Immature natural killer cell (primary cell): ENCODE measurements around the gene CTNNA3. TPM values are rescaled to one million over a fixed set of nuclear protein-coding genes. Genes with fewer than 3 reads are reported as not detected.
"Not testable (repeated sequence)": the region's sequence is repeated elsewhere in the genome, so short reads cannot be mapped to it uniquely, and the experiment has no call there.

Experiments
- DNase-seq, 3 donors: peaks; one replicate each; pipeline ENCODE4 v3.0.0; 2022; ENCODE audit warnings: mixed read lengths in 1 of 3
- H3K27ac Mint-ChIP-seq, 6 donors: one replicate each; pipeline ENCODE4 v1.8.0; 2020; ENCODE audit warnings: mixed read lengths in 6 of 6, mild to moderate bottlenecking in 5 of 6, inconsistent platforms in 4 of 6, moderate library complexity in 3 of 6
- H3K27me3 Mint-ChIP-seq, 3 donors: one replicate each; pipeline ENCODE4 v1.8.0; 2020 to 2021; ENCODE audit warnings: low read depth in 3 of 3, mild to moderate bottlenecking in 3 of 3, mixed read lengths in 3 of 3, moderate library complexity in 3 of 3, inconsistent platforms in 1 of 3
- H3K36me3 Mint-ChIP-seq, 3 donors: one replicate each; pipeline ENCODE4 v1.8.0; 2020; ENCODE audit warnings: mixed read lengths in 3 of 3, inconsistent platforms in 2 of 3, mild to moderate bottlenecking in 2 of 3
- H3K4me1 Mint-ChIP-seq, 2 donors: one replicate each; pipeline ENCODE4 v1.8.0; 2020; ENCODE audit warnings: inconsistent platforms in 2 of 2, mild to moderate bottlenecking in 2 of 2, mixed read lengths in 2 of 2, moderate library complexity in 1 of 2
- H3K4me3 Mint-ChIP-seq, 5 donors: one replicate each; pipeline ENCODE4 v1.8.0; 2020; ENCODE audit warnings: mild to moderate bottlenecking in 5 of 5, mixed read lengths in 5 of 5, inconsistent platforms in 3 of 5, moderate library complexity in 3 of 5
- H3K9me3 Mint-ChIP-seq, 6 donors: one replicate each; pipeline ENCODE4 v1.8.0; 2020; ENCODE audit warnings: mild to moderate bottlenecking in 6 of 6, mixed read lengths in 6 of 6, inconsistent platforms in 4 of 6, moderate library complexity in 3 of 6
- polyA plus RNA-seq, 3 donors: library from polyadenylated mRNA; unstranded; fragments of 300-500 nt; fragmentation: Illumina TruSeq; gene quantifications; one replicate each; pipeline ENCODE4 v1.2.3, GENCODE V29; 2021

CTNNA3 gene
- polyA plus RNA-seq = not detected

DNA sequence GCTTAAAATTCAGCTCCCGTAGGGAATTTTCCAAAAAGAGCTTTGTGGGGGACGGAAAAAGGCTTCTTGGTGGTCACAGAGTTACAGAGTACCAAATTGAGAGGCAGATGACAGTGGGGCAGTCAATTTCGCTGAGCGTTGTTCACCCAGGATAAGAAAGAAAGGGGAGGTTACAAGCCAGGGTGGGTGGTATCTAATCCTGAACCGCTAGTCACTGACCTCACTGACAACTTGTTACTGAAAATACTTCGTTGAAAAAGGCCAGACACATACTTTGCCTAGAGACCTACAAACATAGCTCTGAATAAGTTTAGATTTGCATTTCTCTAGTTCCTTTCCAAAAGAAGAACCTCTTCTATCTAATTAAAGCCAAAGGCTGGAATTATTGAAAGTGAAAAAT, at the start of gene CTNNA3:
Gene CTNNA3 (minus strand): TSS at position 167 of the 400 bp plus-strand sequence.
- no peak within 1 kb of the TSS for H3K27ac Mint-ChIP-seq
- no peaks in the 10 kb centered on the region for H3K4me1 Mint-ChIP-seq
- H3K27me3 Mint-ChIP-seq = peaks cover 1 to 11% (median 4%) of the 10 kb centered on the region in 3 donors
- H3K9me3 Mint-ChIP-seq = no peaks in the 10 kb centered on the region
- H3K4me3 Mint-ChIP-seq = no peak within 1 kb of the TSS
- DNase-seq = no peak
- H3K36me3 Mint-ChIP-seq = no peaks in the 10 kb centered on the region

DNA sequence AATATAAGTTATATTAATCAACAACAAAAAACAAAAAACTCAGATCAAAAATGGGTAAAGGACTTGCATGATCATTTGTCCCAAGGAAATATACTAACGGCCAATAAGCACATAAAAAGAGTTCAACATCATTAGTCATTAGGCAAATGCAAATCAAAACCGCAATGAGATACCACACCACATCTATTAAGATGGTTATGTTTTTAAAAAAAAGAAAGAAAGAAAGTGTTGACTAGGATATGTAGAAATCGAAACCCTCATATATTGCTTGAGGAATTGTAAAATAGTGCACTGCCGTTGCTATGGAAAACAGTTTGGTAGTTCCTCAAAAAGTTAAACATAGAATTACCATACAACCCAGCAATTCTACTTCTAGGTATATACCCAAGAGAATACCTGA, 39.4 kb upstream of the CTNNA3 start:
- no peaks in the 10 kb centered on the region for H3K36me3 Mint-ChIP-seq
- H3K4me3 Mint-ChIP-seq = no peak overlapping the region
- peaks cover 0 to 5% (median 0%) of the 10 kb centered on the region in 6 donors for H3K9me3 Mint-ChIP-seq
- peaks cover 0 to 5% (median 0%) of the 10 kb centered on the region in 3 donors for H3K27me3 Mint-ChIP-seq
- no peak for DNase-seq
- H3K4me1 Mint-ChIP-seq = no peaks in the 10 kb centered on the region
- no peak overlapping the region for H3K27ac Mint-ChIP-seq

DNA sequence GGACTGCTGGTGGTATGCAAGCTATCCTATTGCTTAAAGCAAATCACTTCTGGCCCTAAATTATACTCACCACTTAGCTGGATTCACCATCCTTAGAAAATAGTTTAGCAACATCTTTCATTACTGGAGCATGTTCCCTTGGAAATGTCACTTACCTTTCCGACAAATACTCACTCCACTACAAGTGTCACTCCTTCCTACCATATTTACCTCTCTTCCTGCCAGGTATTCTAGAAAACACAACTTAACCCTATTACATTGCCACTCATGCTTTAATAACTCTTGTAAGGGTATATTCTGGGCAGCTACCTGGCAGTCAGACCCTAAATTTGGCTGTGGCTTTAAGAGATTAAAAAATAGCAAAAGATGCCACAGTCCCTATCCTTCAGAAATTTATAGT, 37.5 kb upstream of the CTNNA3 start:
- no peaks in the 10 kb centered on the region for H3K4me1 Mint-ChIP-seq
- no peak overlapping the region for H3K4me3 Mint-ChIP-seq
- no peaks in the 10 kb centered on the region for H3K36me3 Mint-ChIP-seq
- H3K27ac Mint-ChIP-seq = no peak overlapping the region
- H3K9me3 Mint-ChIP-seq = peaks cover 0 to 1% (median 0%) of the 10 kb centered on the region in 6 donors
- peaks cover 0 to 9% (median 3%) of the 10 kb centered on the region in 3 donors for H3K27me3 Mint-ChIP-seq
- DNase-seq = no peak

DNA sequence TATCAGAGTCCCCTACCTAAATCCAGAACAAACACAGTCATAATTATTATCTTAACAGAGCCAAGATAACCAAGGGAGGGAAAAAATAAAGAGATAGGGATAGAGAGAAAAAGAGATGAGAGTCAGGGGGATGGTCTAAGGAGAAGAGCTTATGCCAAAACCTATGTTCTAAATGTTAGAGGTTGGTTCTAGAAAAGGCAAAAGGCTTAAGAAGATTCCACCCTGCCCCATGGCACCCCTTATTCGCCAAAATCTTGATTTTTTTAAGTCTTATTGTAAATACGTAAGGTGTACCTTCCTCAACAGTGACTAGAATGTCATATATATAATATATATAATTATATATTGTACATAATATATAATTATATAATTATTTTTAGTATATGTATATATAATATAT, 29.6 kb upstream of the CTNNA3 start:
- no peak for DNase-seq
- Mint-ChIP-seq H3K27me3 (peaks cover 0 to 7% (median 3%) of the 10 kb centered on the region in 3 donors), H3K36me3 (no peaks in the 10 kb centered on the region), H3K27ac (no peak overlapping the region), H3K4me1 (no peaks in the 10 kb centered on the region), H3K9me3 (no peaks in the 10 kb centered on the region), H3K4me3 (no peak overlapping the region)

DNA sequence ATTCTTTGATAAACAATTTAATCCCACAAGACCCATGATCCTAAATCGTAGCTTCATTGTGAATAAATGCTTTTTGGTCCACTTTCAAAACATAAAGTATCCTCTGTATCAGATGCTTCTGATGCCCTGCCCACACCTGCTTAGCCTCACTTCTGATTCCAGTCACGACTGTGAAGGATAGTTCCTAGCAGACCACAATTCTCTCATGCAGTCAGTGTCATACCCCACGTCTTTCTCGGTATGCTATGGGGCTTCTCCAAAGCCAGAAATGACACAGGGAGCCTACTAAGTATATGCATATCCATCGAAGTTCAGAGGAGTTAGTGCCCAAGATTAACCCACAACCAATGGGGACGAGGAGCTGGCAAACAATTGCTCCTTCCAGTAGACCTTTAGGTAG, 27.6 kb upstream of the CTNNA3 start:
- no peak overlapping the region for H3K4me3 Mint-ChIP-seq
- no peaks in the 10 kb centered on the region for H3K36me3 Mint-ChIP-seq
- no peaks in the 10 kb centered on the region for H3K4me1 Mint-ChIP-seq
- H3K27me3 Mint-ChIP-seq = peaks cover 0 to 6% (median 3%) of the 10 kb centered on the region in 3 donors
- no peak for DNase-seq
- H3K9me3 Mint-ChIP-seq = no peaks in the 10 kb centered on the region
- H3K27ac Mint-ChIP-seq = no peak overlapping the region

DNA sequence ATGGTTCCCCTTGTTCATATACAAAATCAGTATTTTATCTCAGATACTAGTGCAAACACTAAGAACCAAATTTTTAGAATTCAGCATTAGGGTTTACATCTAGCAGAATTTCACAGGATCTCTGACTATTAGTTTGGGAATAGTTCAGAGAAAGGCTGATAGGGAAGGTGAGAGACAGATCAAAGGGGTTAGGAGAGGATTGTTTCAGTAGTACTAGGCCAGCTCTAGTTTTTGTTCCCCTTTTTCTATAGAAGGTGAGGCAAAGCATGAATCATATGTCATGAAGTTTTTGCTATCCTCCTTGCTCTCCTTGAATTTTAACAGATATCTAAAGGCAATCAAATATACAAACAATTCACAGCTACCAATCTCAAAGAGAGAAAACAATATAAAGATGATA, 26.1 kb upstream of the CTNNA3 start:
- no peaks in the 10 kb centered on the region for H3K36me3 Mint-ChIP-seq
- peaks cover 0 to 9% (median 8%) of the 10 kb centered on the region in 3 donors for H3K27me3 Mint-ChIP-seq
- no peaks in the 10 kb centered on the region for H3K9me3 Mint-ChIP-seq
- no peak overlapping the region for H3K27ac Mint-ChIP-seq
- H3K4me1 Mint-ChIP-seq = no peaks in the 10 kb centered on the region
- no peak for DNase-seq
- H3K4me3 Mint-ChIP-seq = no peak overlapping the region

DNA sequence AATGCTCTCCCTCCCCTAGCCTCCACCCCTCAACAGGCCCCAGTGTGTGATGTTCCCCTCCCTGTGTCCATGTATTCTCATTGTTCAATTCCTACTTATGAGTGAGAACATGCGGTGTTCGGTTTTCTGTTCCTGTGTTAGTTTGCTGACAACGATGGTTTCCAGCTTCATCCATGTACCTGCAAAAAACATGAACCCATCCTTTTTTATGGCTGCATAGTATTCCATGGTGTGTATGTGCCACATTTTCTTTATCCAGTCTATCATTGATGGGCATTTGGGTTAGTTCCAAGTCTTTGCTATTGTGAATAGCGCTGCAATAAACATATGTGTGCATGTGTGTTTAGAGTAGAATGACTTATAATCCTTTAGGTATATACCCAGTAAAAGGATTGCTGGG, 20.5 kb upstream of the CTNNA3 start:
- not testable (repeated sequence) for DNase-seq, H3K4me1 Mint-ChIP-seq, H3K4me3 Mint-ChIP-seq, H3K9me3 Mint-ChIP-seq, H3K27ac Mint-ChIP-seq, H3K36me3 Mint-ChIP-seq
- peaks cover 0 to 10% (median 8%) of the 10 kb centered on the region in 3 donors for H3K27me3 Mint-ChIP-seq

DNA sequence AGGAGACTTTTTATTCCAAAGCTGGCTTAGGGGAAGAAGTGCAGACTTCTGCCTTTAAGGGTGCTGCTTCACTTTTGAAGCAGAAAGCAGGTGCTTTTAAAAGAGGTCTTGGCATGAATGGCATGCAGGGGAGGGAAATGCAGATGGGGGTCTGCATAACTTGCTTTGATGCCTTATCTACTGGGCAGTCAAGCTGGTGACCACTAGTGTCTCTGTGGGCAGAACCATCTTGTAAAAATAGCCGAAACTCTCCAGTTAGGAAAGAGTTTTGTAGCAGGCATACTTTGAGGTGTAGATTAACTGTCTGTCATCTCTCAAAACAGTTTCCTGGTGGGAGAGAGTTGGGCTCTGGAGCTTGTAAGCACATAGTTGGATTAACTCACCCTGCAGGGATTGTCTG, 9.9 kb upstream of the CTNNA3 start:
- peaks cover 6 to 13% (median 11%) of the 10 kb centered on the region in 3 donors for H3K27me3 Mint-ChIP-seq
- H3K4me3 Mint-ChIP-seq = no peak overlapping the region
- H3K9me3 Mint-ChIP-seq = peaks cover 0 to 3% (median 0%) of the 10 kb centered on the region in 6 donors
- no peak for DNase-seq
- H3K36me3 Mint-ChIP-seq = no peaks in the 10 kb centered on the region
- no peaks in the 10 kb centered on the region for H3K4me1 Mint-ChIP-seq
- no peak overlapping the region for H3K27ac Mint-ChIP-seq

DNA sequence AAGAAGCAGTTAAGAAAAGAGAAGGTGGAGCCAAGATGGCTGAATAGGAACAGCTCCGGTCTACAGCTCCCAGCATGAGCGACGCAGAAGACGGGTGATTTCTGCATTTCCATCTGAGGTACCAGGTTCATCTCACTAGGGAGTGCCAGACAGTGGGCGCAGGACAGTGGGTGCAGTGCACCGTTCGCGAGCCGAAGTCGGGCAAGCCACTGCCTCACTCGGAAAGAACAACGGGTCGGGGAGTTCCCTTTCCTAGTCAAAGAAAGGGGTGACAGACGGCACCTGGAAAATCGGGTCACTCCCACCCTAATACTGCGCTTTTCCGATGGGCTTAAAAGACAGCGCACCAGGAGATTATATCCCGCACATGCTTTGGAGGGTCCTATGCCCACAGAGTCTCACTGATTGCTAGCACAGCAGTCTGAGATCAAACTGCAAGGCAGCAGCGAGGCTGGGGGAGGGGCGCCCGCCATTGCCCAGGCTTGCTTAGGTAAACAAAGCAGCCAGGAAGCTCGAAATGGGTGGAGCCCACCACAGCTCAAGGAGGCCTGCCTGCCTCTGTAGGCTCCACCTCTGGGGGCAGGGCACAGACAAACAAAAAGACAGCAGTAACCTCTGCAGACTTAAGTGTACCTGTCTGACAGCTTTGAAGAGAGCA, 3.7 kb upstream of the CTNNA3 start:
- not testable (repeated sequence) for H3K9me3 Mint-ChIP-seq, DNase-seq, H3K4me1 Mint-ChIP-seq, H3K27ac Mint-ChIP-seq, H3K36me3 Mint-ChIP-seq, H3K4me3 Mint-ChIP-seq
- peaks cover 4 to 12% (median 11%) of the 10 kb centered on the region in 3 donors for H3K27me3 Mint-ChIP-seq

DNA sequence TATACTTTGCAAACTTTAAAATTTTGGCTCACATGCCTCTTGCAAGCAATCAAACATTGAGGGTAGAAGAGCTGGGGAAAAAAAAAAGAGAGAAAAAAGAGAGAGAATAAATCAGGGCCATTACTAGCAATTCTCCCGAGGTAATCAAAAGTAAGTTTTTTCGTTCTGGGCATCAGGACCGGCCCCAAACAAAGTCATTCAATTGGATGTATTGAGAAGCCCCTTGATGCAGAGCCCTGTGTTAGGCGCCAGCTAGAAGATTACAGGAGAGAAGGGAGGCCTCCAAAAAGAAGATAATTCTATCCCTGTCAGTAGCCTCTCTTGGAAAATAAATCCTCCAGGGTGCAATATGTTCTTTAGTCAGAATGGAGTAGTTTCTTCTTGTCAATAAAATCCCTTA, 2.2 kb upstream of the CTNNA3 start:
- Mint-ChIP-seq H3K4me1 (no peaks in the 10 kb centered on the region), H3K27ac (no peak overlapping the region), H3K36me3 (no peaks in the 10 kb centered on the region), H3K27me3 (peaks cover under 1 to 11% (median 11%) of the 10 kb centered on the region in 3 donors), H3K9me3 (no peaks in the 10 kb centered on the region), H3K4me3 (no peak overlapping the region)
- DNase-seq = no peak

DNA sequence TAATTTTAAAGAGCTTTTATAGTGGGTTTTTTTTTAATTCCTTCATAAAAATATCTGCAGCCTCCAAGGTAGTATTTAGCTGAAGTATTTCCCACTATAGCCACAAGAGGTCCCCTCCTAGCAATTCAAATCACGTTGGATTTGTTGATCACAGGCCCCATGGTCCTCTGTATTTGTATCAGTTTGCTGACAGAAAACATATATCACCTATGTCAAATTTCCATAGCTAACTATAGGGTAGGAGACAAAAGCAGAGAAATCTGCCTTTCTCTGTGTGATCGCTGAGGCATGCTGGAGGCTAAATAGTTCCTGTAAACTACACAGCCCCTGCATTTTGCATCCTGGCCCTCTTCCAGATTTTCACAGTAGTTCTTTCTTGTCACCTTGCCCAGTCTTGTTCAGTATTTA, 1.7 kb upstream of the CTNNA3 start:
- no peak overlapping the region for H3K27ac Mint-ChIP-seq

DNA sequence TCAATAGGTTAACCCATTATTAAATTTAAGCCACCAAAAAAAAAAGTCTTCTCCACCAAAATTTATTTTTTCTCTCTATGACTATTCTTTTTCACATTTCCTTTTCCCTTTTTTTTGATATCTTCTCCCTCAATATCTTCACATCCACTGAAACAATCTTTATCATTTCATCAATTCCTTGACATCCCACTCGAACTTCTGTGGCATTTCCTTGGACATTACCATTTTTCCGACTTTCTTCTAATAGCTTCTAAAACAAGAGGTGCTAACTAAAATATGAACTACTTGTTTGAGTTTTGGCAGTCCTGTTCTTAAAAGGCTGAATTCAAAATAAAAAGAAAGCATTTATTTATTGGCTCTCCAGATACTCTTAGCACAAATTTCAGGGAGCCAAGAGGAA, 684 bp upstream of the CTNNA3 start:
- Mint-ChIP-seq H3K36me3 (no peaks in the 10 kb centered on the region), H3K27ac (no peak overlapping the region), H3K9me3 (no peaks in the 10 kb centered on the region), H3K4me3 (no peak overlapping the region), H3K4me1 (no peaks in the 10 kb centered on the region), H3K27me3 (peaks cover 1 to 13% (median 4%) of the 10 kb centered on the region in 3 donors)
- no peak for DNase-seq

More for the DNA sequence above, 1.7 kb upstream of the CTNNA3 start:
- DNase-seq = peak; percentile 6 to 44 (median 17)
- no peaks in the 10 kb centered on the region for H3K4me1 Mint-ChIP-seq
- no peak overlapping the region for H3K4me3 Mint-ChIP-seq
- H3K27me3 Mint-ChIP-seq = peaks cover 1 to 15% (median 10%) of the 10 kb centered on the region in 3 donors
- H3K9me3 Mint-ChIP-seq = no peaks in the 10 kb centered on the region
- no peaks in the 10 kb centered on the region for H3K36me3 Mint-ChIP-seq

DNA sequence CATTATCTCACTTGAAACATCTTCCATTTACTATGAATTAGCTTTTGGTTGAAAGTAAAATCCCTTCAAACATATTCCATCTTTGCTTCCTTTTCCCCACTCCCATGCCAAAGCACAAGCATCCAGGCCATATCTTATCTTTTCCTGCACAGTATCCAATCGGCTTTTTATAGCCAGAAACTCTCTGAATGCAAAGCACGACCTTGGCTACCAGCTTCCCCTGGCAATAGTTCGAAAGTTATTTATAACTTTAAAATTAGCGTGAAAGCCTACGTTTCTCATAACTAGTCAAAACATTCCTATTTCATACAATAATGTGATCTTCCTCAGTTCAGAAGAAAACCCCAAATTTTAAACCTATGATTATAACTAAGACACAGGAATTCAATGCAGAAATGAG, 440 bp downstream of the CTNNA3 start:
- no peak overlapping the region for H3K27ac Mint-ChIP-seq
- H3K9me3 Mint-ChIP-seq = no peaks in the 10 kb centered on the region
- no peak for DNase-seq

DNA sequence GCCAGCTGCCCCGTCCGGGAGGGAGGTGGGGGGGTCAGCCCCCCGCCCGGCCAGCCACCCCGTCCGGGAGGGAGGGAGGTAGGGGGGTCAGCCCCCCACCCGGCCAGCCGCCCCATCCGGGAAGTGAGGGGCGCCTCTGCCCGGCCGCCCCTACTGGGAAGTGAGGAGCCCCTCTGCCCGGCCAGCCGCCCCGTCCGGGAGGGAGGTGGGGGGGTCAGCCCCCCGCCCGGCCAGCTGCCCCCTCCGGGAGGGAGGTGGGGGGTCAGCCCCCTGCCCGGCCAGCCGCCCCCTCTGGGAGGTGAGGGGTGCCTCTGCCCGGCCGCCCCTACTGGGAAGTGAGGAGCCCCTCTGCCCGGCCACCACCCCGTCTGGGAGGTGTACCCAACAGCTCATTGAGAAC, 4.1 kb downstream of the CTNNA3 start:
- H3K27ac Mint-ChIP-seq, H3K9me3 Mint-ChIP-seq, DNase-seq, H3K4me1 Mint-ChIP-seq, H3K4me3 Mint-ChIP-seq, H3K36me3 Mint-ChIP-seq, H3K27me3 Mint-ChIP-seq: not testable (repeated sequence)

More for the DNA sequence above, 440 bp downstream of the CTNNA3 start:
- no peaks in the 10 kb centered on the region for H3K36me3 Mint-ChIP-seq
- no peak overlapping the region for H3K4me3 Mint-ChIP-seq
- H3K4me1 Mint-ChIP-seq = no peaks in the 10 kb centered on the region
- H3K27me3 Mint-ChIP-seq = peaks cover 0 to 7% (median 1%) of the 10 kb centered on the region in 3 donors

DNA sequence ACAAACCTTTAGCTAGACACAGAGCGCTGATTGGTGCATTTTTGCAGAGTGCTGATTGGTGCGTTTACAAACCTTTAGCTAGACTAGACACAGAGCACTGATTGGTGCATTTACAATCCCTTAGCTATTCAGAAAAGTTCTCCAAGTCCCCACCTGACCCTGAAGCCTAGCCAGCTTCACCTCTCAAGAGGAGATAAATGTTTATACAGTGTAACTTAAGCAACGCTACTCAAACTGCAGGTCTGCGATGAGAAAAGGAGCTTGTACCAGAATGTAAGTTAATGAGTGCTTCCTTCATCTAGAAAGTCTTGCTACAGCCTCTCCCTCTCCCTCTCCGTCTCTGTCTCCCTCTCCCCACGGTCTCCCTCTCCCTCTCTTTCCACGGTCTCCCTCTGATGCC, 5.5 kb downstream of the CTNNA3 start:
- not testable (repeated sequence) for H3K9me3 Mint-ChIP-seq, H3K4me1 Mint-ChIP-seq, H3K4me3 Mint-ChIP-seq, H3K27ac Mint-ChIP-seq, H3K36me3 Mint-ChIP-seq, H3K27me3 Mint-ChIP-seq, DNase-seq
